Type B pancreatic cell (in vitro differentiated cells): Measurements from ENCODE around the gene TSSK2. TPM values are rescaled to one million over a fixed set of nuclear protein-coding genes. Genes with fewer than 3 reads are reported as not detected.
A peak's percentile ranks its signal among the peaks of the same experiment; 100 is the strongest.

Source experiments
- DNase-seq: peaks from one replicate; pipeline ENCODE4 v3.0.0; 2021; ENCODE audit warnings: mixed read lengths; ENCODE audit not compliant: unreplicated experiment; ENCODE audit errors: extremely low spot score
- H3K27ac Mint-ChIP-seq: 2 replicates; pipeline ENCODE4 v1.8.0; 2021; ENCODE audit warnings: mild to moderate bottlenecking, mixed read lengths
- H3K27me3 Mint-ChIP-seq: 2 replicates; pipeline ENCODE4 v1.8.0; 2021; ENCODE audit warnings: mixed read lengths
- H3K36me3 Mint-ChIP-seq: 2 replicates; pipeline ENCODE4 v1.8.0; 2021; ENCODE audit warnings: mixed read lengths
- H3K4me1 Mint-ChIP-seq: one replicate; pipeline ENCODE4 v1.8.0; 2021; ENCODE audit warnings: mixed read lengths; ENCODE audit not compliant: unreplicated experiment
- H3K4me3 Mint-ChIP-seq: 2 replicates; pipeline ENCODE4 v1.8.0; 2021; ENCODE audit warnings: mild to moderate bottlenecking, mixed read lengths
- H3K9me3 Mint-ChIP-seq: 2 replicates; pipeline ENCODE4 v1.8.0; 2021; ENCODE audit warnings: mixed read lengths
- total RNA-seq: library from RNA; stranded (reverse); gene quantifications from 2 replicates; pipeline ENCODE4 v1.2.1, GENCODE V29; 2021; ENCODE audit warnings: low replicate concordance
- TF ChIP-seq, protein P1 (sequence below): fragments of 200-600 bp; sonication (generic); conservative IDR thresholded peaks from 2 replicates; pipeline ENCODE4 v1.5.0; 2021; ENCODE audit warnings: antibody characterized with exemption, mild to moderate bottlenecking

The TSSK2 gene
- total RNA-seq, 1 donor from 2014 or later: not detected

DNA sequence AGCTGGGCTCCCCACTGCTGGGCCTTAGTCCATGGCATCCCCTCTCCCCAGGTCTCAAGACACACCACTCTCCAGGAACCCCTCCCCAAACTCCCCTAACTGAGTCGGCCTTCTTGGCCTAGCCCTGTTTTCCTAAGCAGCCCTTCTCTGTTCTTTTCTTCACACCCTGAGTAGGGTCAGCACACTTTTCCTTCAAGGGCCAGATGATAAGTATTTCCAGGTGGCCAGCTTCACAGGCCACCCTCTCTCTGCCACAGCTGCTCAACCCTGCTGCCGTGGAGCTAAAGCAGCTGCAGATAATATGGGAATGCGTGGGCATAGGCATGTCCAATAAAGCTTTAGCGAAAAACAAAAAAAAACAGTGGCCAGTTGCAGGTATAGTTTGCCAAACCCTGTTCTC lies 33.0 kb upstream of the TSSK2 start:
- Mint-ChIP-seq H3K27me3 (no peaks in the 10 kb centered on the region), H3K4me3 (no peak overlapping the region), H3K36me3 (peaks cover 14% of the 10 kb centered on the region), H3K4me1 (peaks cover 9% of the 10 kb centered on the region), H3K27ac (no peak overlapping the region), H3K9me3 (no peaks in the 10 kb centered on the region)
- TF ChIP-seq, protein P1, sequence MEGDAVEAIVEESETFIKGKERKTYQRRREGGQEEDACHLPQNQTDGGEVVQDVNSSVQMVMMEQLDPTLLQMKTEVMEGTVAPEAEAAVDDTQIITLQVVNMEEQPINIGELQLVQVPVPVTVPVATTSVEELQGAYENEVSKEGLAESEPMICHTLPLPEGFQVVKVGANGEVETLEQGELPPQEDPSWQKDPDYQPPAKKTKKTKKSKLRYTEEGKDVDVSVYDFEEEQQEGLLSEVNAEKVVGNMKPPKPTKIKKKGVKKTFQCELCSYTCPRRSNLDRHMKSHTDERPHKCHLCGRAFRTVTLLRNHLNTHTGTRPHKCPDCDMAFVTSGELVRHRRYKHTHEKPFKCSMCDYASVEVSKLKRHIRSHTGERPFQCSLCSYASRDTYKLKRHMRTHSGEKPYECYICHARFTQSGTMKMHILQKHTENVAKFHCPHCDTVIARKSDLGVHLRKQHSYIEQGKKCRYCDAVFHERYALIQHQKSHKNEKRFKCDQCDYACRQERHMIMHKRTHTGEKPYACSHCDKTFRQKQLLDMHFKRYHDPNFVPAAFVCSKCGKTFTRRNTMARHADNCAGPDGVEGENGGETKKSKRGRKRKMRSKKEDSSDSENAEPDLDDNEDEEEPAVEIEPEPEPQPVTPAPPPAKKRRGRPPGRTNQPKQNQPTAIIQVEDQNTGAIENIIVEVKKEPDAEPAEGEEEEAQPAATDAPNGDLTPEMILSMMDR: no peak
- no peak for DNase-seq

DNA sequence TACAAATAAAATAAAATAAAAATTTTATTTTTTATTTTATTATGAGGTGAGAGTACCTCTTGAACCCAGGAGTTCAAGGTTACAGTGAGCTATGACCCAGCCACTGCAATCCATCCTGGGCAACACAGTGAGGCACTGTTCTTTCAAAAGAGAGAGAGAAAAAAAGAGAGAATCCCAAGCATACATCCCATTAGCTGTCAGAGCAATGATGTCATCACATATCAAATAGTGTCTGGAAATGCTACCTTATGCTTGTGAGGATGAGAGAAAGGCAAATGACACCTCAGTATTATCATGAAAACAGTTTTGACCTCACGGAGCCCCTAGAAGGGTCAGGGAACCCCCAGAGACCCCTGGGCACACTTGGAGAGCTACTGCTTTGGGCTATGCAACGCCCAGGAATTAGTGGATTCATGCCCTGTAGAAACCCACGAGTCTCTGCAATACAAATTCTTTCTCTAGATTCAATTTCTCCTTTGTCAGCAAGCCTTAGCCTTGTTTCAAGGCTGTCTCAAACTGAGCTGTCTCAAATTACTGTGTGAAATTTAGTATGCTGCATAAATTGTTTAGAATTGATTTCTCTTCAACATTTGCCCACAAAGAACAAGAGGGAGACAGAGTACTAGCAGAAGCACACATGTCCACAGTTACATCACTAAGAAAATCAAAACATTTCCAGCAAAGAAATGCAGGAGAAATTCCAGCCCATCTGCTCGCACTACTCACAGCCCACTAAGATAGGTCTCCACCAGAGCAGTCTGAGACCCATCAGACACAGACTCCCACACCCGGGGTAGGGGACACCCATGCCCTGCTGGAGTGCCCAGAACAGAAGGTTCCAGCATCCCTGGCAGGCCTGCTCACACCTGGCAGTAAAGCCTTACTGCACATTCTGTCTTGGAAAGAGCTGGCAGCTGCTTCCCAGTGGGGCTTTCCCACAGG lies 27.0 kb upstream of the TSSK2 start:
- H3K27ac Mint-ChIP-seq: peak overlapping the region; percentile 55
- no peak for DNase-seq
- no peaks in the 10 kb centered on the region for H3K27me3 Mint-ChIP-seq
- TF ChIP-seq, protein P1: no peak
- H3K9me3 Mint-ChIP-seq: no peaks in the 10 kb centered on the region
- peaks cover 28% of the 10 kb centered on the region for H3K4me1 Mint-ChIP-seq
- peak overlapping the region; percentile 3 for H3K4me3 Mint-ChIP-seq
- no peaks in the 10 kb centered on the region for H3K36me3 Mint-ChIP-seq

DNA sequence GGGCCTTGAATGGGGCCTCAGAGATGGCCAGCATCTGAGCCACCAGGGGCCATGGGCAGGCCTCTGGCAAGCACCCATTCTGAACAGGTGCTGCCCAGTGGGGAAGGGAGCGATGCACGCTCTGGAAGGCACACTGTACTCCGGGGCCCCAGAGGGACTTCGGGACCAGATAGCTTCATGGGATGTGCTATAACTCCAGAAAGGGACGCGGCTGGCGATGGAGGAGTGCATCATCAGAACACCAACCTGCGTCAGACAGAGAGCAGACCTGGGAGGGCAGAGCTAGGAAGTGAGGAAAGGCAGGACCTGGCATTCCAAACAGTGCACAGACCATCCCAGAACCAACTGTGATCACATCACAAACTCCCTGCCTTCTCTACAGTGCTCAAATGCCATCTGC lies 25.7 kb upstream of the TSSK2 start:
- Mint-ChIP-seq H3K4me1 (peaks cover 40% of the 10 kb centered on the region), H3K4me3 (no peak overlapping the region), H3K27ac (no peak overlapping the region), H3K27me3 (no peaks in the 10 kb centered on the region), H3K36me3 (no peaks in the 10 kb centered on the region), H3K9me3 (no peaks in the 10 kb centered on the region)
- TF ChIP-seq, protein P1: no peak
- no peak for DNase-seq

DNA sequence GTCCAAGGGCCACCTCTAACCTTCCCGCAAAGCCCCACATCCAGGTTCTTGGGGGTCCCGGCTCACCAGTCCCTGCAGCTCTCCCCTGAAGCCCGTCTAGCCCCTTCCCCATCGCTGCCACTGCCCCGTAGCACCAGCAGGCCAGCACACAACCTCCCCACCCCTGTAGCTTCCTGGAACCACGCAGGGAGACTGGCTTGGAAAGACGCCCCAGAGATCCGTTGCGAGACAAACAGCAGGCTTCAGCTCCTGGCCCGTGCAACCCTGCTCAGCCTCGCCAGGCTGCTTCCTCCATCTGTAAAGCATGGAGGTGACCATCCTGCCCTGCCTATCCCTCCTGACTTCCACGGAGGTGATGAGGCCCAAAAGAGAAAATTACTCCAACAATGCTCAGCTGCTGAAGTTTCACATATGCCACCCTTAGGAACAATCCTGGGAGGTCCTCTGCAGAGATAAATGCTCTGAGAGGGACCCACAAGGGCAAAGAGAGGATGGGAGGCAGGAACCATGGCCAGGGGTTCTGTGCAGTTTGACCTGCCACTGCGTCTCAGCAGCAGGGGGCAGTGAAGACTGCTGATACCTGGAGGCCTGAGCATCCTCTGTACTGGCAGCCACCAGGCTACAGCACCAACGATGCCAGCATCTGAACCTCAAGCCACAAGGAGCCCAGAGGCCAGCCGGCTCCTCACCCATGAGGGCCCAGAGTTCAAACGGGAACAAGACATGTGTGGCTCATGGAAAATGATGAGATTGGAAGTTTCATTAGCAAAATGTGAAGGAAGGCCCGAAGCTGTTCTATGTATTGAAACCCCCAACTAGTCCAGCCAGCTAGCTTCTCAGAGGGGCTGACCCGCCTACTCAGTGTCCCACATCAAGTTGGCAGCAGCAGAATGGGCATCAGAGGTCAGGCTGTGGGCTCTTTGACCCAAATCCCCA lies 25.0 kb upstream of the TSSK2 start:
- Mint-ChIP-seq H3K27ac (no peak overlapping the region), H3K27me3 (no peaks in the 10 kb centered on the region), H3K4me1 (peaks cover 40% of the 10 kb centered on the region), H3K36me3 (no peaks in the 10 kb centered on the region), H3K9me3 (no peaks in the 10 kb centered on the region), H3K4me3 (no peak overlapping the region)
- DNase-seq: no peak
- TF ChIP-seq, protein P1: peak; percentile 34

DNA sequence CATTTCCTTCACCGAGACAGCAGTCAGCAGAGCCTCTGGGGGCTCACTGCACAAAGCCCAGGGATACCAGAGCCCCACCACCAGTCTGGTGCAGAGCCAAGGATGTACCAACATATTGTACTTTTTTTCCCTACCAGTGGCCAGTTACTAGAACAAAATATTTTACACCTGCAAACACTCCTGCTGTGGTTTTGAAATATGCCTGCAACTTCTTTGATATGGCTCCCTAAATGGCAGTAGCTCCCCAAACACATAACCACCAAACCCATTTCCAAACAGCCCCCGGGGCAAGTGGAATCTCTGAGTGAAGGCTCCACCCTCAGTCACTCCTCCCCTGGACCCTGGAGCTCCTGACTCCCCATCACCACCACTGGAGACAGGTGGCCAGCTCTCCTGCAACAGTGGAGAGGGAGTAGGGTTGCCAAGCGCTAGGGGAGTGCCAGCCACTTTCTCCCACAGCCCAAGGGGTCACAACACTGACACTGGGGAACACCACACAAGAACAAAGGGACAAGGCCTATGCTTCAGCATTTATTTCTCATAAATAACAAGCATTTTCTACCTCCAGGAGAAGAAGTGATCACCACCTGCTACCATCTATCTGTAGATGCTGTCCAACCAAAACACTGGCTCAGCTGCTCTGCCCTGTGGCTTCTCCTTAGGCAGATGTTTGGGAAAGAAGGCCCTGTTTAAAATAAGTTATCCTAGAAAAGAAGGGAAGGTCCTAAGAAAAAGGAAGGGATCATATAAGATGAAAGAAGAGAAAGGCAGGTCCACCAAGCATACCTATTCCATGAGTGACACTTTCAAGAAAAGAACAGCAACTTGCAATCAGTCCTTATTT lies 24.0 kb upstream of the TSSK2 start:
- Mint-ChIP-seq H3K36me3 (no peaks in the 10 kb centered on the region), H3K4me1 (peaks cover 43% of the 10 kb centered on the region)
- TF ChIP-seq, protein P1: no peak

More for the DNA sequence above, 24.0 kb upstream of the TSSK2 start:
- no peaks in the 10 kb centered on the region for H3K27me3 Mint-ChIP-seq
- H3K27ac Mint-ChIP-seq: peak overlapping the region; percentile 57
- no peak overlapping the region for H3K4me3 Mint-ChIP-seq
- H3K9me3 Mint-ChIP-seq: no peaks in the 10 kb centered on the region
- DNase-seq: no peak
